SH-SY5Y (cell line): ENCODE results near the gene LAMC3.

ENCODE experiments used
- GATA2 ChIP-seq: IDR thresholded peaks from 2 replicates; pipeline ENCODE4 v1.6.1; 2011; ENCODE audit warnings: mild to moderate bottlenecking, low read depth, low read length
- GATA3 ChIP-seq: IDR thresholded peaks from 2 replicates; pipeline ENCODE4 v1.6.1; 2011; ENCODE audit warnings: low read depth, mild to moderate bottlenecking, low read length, moderate library complexity

GRCh38 chr9:131069699-131070098, 60.7 kb downstream of the LAMC3 start:
- TF ChIP-seq GATA2 (no peak), GATA3 (no peak)
